ENCODE results near the gene PPP1R1C. TPM values are rescaled to one million over a fixed set of nuclear protein-coding genes. Genes with fewer than 3 reads are reported as not detected.

The PPP1R1C gene
- total RNA-seq, 4 donors from 2014 or later: 0.87 to 8.8 (median 4.1) TPM

DNA sequence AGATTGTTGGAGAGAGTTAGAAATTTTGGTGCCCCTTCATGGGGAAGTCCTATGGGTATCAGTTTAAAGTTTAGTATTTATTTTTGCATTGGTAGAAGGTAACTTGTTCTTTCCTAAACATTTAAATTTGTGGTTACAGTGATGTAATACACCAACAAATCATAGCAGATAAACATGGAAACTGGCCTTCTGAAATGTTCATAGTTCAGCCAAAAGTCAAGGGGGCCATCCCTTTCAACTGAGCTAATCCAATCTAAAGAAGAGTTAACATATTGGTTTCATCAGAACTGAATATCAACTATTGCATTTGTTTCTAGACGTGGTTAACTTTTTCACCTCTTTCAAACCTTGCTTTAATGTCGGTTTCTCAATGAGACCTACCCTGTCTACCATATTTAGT, 46.3 kb downstream of the PPP1R1C start:
- Histone ChIP-seq H3K4me3 (no peak overlapping the region), H3K27me3 (no peaks in the 10 kb centered on the region), H3K27ac (no peak overlapping the region), H3K36me3 (no peaks in the 10 kb centered on the region), H3K4me1 (no peaks in the 10 kb centered on the region), H3K9me3 (no peaks in the 10 kb centered on the region)
- no peak for TF ChIP-seq EP300 (IDR thresholded peaks at IDR 0.05)
- TF ChIP-seq POLR2A (IDR thresholded peaks at IDR 0.05): no peak
- TF ChIP-seq, protein P1, sequence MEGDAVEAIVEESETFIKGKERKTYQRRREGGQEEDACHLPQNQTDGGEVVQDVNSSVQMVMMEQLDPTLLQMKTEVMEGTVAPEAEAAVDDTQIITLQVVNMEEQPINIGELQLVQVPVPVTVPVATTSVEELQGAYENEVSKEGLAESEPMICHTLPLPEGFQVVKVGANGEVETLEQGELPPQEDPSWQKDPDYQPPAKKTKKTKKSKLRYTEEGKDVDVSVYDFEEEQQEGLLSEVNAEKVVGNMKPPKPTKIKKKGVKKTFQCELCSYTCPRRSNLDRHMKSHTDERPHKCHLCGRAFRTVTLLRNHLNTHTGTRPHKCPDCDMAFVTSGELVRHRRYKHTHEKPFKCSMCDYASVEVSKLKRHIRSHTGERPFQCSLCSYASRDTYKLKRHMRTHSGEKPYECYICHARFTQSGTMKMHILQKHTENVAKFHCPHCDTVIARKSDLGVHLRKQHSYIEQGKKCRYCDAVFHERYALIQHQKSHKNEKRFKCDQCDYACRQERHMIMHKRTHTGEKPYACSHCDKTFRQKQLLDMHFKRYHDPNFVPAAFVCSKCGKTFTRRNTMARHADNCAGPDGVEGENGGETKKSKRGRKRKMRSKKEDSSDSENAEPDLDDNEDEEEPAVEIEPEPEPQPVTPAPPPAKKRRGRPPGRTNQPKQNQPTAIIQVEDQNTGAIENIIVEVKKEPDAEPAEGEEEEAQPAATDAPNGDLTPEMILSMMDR (IDR thresholded peaks at IDR 0.05): no peak
- no peak for DNase-seq (ENCODE audit: low spot score in 2 of 2)
- 68 to 85% methylated on average over 2 of the region's 2 CpGs for WGBS, 2 donors

DNA sequence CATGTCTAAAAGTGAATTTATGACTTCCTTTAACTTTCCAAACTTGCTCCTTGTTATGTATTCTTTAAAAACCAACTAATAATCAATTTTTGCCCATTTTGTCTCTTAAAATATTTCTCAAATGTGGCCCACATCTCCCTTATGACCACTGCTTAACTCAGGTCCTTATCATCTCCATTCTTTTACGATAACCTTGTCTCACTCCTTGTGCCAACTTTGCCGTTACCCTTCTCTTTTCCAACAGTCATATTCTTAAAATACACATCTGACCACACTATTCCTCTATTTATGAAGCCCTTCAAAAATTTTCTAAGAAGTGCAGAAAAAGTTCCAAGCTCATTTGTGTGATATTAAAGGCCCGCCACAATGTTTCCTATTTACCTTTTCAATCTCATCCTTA, 47.8 kb downstream of the PPP1R1C start:
- no peak for TF ChIP-seq POLR2A (IDR thresholded peaks at IDR 0.05)
- no peak for TF ChIP-seq EP300 (IDR thresholded peaks at IDR 0.05)
- TF ChIP-seq, protein P1 (IDR thresholded peaks at IDR 0.05): no peak

DNA sequence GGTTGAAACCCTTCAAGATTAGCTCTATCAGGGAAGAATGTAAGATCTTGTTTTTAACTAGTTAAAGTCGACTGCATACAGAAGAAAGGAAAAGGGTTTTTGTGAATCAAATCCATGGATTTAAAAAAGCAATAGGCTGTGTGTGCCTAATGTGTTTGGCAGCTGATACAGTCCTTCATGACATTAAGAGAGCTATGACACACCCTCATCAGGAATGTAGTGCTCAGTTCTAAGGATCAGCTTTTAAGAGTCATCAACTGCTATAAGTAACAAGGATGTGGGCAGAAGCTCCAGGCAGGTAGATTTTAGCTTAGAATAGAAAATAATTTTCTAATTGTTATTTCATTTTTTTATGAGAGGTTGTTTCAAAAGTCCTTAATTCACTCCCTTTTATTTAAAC, 52.9 kb downstream of the PPP1R1C start:
- Histone ChIP-seq H3K36me3 (no peaks in the 10 kb centered on the region), H3K27ac (no peak overlapping the region), H3K4me3 (no peak overlapping the region), H3K9me3 (no peaks in the 10 kb centered on the region), H3K27me3 (no peaks in the 10 kb centered on the region), H3K4me1 (peaks cover 0 to 14% (median 0%) of the 10 kb centered on the region in 4 donors)
- 17 to 21% methylated on average over 1 of the region's 1 CpG for WGBS, 2 donors
- DNase-seq (ENCODE audit: low spot score in 2 of 2): no peak
- TF ChIP-seq EP300 (IDR thresholded peaks at IDR 0.05): no peak
- no peak for TF ChIP-seq POLR2A (IDR thresholded peaks at IDR 0.05)
- TF ChIP-seq, protein P1 (IDR thresholded peaks at IDR 0.05): no peak

More for the DNA sequence above, 47.8 kb downstream of the PPP1R1C start:
- Histone ChIP-seq H3K4me3 (no peak overlapping the region), H3K27ac (no peak overlapping the region), H3K4me1 (peaks cover 0 to 7% (median 0%) of the 10 kb centered on the region in 4 donors), H3K27me3 (no peaks in the 10 kb centered on the region), H3K36me3 (no peaks in the 10 kb centered on the region), H3K9me3 (no peaks in the 10 kb centered on the region)
- no peak for DNase-seq (ENCODE audit: low spot score in 2 of 2)
- 91 to 99% methylated on average over 3 of the region's 3 CpGs for WGBS, 2 donors

DNA sequence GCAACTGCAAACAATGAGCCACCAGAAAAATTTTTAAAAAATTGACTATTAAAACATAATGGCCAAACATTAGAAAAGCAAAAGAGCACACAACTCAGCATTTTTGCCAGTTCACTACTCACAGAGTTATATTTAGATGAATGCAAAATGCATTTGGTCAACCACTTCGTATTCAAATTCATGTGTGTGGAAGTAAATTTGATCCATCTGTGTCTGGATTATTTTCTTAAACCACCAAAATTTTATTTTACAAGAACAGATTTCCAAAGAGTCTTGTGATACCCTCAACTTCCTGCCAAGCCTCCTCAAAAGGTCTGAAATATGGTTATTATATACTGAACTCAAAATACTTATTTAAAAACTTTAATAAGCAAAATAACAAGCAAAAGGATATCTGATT, 57.4 kb downstream of the PPP1R1C start:
- Histone ChIP-seq H3K27me3 (no peaks in the 10 kb centered on the region), H3K27ac (no peak overlapping the region), H3K36me3 (no peaks in the 10 kb centered on the region), H3K4me3 (no peak overlapping the region), H3K4me1 (peaks cover 0 to 19% (median 3%) of the 10 kb centered on the region in 4 donors), H3K9me3 (no peaks in the 10 kb centered on the region)
- TF ChIP-seq EP300 (IDR thresholded peaks at IDR 0.05): no peak
- TF ChIP-seq POLR2A (IDR thresholded peaks at IDR 0.05): no peak
- TF ChIP-seq, protein P1 (IDR thresholded peaks at IDR 0.05): no peak
- WGBS, 2 donors: 54 to 55% methylated on average over 1 of the region's 1 CpG
- no peak for DNase-seq (ENCODE audit: low spot score in 2 of 2)

DNA sequence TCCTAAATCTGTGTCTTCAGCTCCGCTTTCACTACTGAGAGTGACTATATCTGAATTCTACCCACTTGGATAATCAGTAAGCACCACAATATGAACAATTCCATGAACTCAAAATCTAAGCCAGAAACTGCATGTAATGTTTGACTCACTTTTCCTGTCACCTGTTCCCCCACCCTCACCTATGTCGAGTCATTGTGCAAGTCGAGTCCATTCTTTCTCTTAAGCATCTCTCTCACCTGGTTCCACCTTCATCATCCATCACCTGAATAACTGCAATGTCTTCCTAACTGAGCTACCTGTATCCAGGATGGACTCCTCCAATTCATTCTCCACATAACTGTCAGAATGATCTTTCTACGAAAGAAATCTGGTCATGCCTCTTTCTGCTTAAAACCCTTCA, 58.2 kb downstream of the PPP1R1C start:
- TF ChIP-seq POLR2A (IDR thresholded peaks at IDR 0.05): no peak
- TF ChIP-seq, protein P1 (IDR thresholded peaks at IDR 0.05): no peak
- no peak for TF ChIP-seq EP300 (IDR thresholded peaks at IDR 0.05)
- Histone ChIP-seq H3K9me3 (no peaks in the 10 kb centered on the region), H3K4me1 (peaks cover 0 to 17% (median 3%) of the 10 kb centered on the region in 4 donors), H3K4me3 (no peak overlapping the region), H3K36me3 (no peaks in the 10 kb centered on the region), H3K27ac (no peak overlapping the region), H3K27me3 (no peaks in the 10 kb centered on the region)
- DNase-seq (ENCODE audit: low spot score in 2 of 2): no peak
- WGBS, 2 donors: 95% methylated on average over 4 of the region's 4 CpGs
